ENCODE measurements around the gene PIR.

PIR gene

GRCh38 chrX:15343075-15343476 lies 150.1 kb downstream of the PIR start:
- DNase-seq (ENCODE audit: low read depth, low spot score), result no peak
- TF ChIP-seq CTCF (IDR thresholded peaks at IDR 0.05; ENCODE audit: low read depth, low read length), result no peak
- no peak overlapping the region for H3K4me3 ChIP-seq (ENCODE audit: low read depth, low read length)
- in situ Hi-C loops (cut with HindIII; ENCODE audit: low sequenced_read_pairs), result no loop called here

- TF ChIP-seq CTCF (IDR thresholded peaks at IDR 0.05; ENCODE audit: low read depth, low read length), result no peak
- no peak for DNase-seq (ENCODE audit: low read depth, low spot score)
- in situ Hi-C loops (cut with HindIII; ENCODE audit: low sequenced_read_pairs), result no loop called here
These were observed 152.3 kb downstream of the PIR start for GRCh38 chrX:15340867-15341266.

GRCh38 chrX:15336023-15336413 lies 157.1 kb downstream of the PIR start:
- in situ Hi-C loops (cut with HindIII; ENCODE audit: low sequenced_read_pairs), result no loop called here
- peak; percentile 48 for DNase-seq (ENCODE audit: low read depth, low spot score)
- TF ChIP-seq CTCF (IDR thresholded peaks at IDR 0.05; ENCODE audit: low read depth, low read length), result no peak
- peak overlapping the region; percentile 49 for H3K4me3 ChIP-seq (ENCODE audit: low read depth, low read length)

More at GRCh38 chrX:15340867-15341266, 152.3 kb downstream of the PIR start:
- H3K4me3 ChIP-seq (ENCODE audit: low read depth, low read length), result no peak overlapping the region

GRCh38 chrX:15335135-15336022 lies 157.8 kb downstream of the PIR start, which contains the start of gene PIGA:
Gene PIGA (minus strand): TSS chrX:15335523. CDS start chrX:15331930, 3,593 bp downstream.
- no peak for TF ChIP-seq CTCF (IDR thresholded peaks at IDR 0.05; ENCODE audit: low read depth, low read length)
- DNase-seq (ENCODE audit: low read depth, low spot score), result peak; percentile 98
- H3K4me3 ChIP-seq (ENCODE audit: low read depth, low read length), result peak within 1 kb of the TSS; percentile 63
- in situ Hi-C loops (cut with HindIII; ENCODE audit: low sequenced_read_pairs), result no loop called here
